Measurements from ENCODE around the gene ST7.

DNA sequence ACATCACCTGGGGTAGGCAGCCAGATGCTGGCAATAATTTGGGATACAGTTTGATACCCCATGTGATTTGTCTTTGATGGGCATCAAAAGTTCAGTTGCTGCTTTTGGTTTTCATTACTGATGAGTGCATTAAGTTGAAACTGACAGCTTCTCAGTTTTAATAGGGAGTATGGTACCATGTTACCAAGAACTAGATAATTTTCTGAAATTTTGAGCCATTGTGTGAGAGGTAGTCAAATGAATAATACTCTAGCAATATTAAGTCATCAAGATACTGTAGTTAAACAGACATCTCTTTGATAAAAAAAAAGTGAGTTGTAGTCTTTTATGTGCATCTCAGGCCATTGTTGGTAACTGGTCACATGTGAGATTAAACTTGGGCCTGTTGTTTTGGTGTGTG, 71.5 kb downstream of the ST7 start:
- TF ChIP-seq, protein P1, sequence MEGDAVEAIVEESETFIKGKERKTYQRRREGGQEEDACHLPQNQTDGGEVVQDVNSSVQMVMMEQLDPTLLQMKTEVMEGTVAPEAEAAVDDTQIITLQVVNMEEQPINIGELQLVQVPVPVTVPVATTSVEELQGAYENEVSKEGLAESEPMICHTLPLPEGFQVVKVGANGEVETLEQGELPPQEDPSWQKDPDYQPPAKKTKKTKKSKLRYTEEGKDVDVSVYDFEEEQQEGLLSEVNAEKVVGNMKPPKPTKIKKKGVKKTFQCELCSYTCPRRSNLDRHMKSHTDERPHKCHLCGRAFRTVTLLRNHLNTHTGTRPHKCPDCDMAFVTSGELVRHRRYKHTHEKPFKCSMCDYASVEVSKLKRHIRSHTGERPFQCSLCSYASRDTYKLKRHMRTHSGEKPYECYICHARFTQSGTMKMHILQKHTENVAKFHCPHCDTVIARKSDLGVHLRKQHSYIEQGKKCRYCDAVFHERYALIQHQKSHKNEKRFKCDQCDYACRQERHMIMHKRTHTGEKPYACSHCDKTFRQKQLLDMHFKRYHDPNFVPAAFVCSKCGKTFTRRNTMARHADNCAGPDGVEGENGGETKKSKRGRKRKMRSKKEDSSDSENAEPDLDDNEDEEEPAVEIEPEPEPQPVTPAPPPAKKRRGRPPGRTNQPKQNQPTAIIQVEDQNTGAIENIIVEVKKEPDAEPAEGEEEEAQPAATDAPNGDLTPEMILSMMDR (IDR thresholded peaks at IDR 0.05), result no peak
- TF ChIP-seq GTF2I (CRISPR knock-in tag; conservative IDR thresholded peaks at IDR 0.05) (no peak), ATF1 (CRISPR knock-in tag; IDR thresholded peaks at IDR 0.05) (no peak), ETV6 (CRISPR knock-in tag; IDR thresholded peaks at IDR 0.05) (no peak), ZBTB21 (CRISPR knock-in tag; IDR thresholded peaks at IDR 0.05; ENCODE audit: borderline replicate concordance) (no peak), TCF7 (CRISPR knock-in tag; IDR thresholded peaks at IDR 0.05; ENCODE audit: low read depth) (no peak), KAT7 (CRISPR knock-in tag; IDR thresholded peaks at IDR 0.05; ENCODE audit: borderline replicate concordance) (no peak), EMX1 (CRISPR knock-in tag; IDR thresholded peaks at IDR 0.05) (no peak), ZNF121 (CRISPR knock-in tag; IDR thresholded peaks at IDR 0.05) (no peak)
- TF ChIP-seq, protein P2, sequence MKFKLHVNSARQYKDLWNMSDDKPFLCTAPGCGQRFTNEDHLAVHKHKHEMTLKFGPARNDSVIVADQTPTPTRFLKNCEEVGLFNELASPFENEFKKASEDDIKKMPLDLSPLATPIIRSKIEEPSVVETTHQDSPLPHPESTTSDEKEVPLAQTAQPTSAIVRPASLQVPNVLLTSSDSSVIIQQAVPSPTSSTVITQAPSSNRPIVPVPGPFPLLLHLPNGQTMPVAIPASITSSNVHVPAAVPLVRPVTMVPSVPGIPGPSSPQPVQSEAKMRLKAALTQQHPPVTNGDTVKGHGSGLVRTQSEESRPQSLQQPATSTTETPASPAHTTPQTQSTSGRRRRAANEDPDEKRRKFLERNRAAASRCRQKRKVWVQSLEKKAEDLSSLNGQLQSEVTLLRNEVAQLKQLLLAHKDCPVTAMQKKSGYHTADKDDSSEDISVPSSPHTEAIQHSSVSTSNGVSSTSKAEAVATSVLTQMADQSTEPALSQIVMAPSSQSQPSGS (CRISPR knock-in tag; IDR thresholded peaks at IDR 0.05; ENCODE audit: borderline replicate concordance, low read depth), result no peak
- TF ChIP-seq, protein P3, sequence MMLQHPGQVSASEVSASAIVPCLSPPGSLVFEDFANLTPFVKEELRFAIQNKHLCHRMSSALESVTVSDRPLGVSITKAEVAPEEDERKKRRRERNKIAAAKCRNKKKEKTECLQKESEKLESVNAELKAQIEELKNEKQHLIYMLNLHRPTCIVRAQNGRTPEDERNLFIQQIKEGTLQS (CRISPR knock-in tag; conservative IDR thresholded peaks at IDR 0.05), result no peak

Data from WTC11 (cell line).